WTC11 (cell line): ENCODE measurements around the gene DUT. TPM values are rescaled to one million over a fixed set of nuclear protein-coding genes. Genes with fewer than 3 reads are reported as not detected.

Experiments used
- ATAC-seq: fragments of 200-7000 bp; cut with Tn5 transposase; 2 replicates; pipeline ENCODE4 v1.10.0; 2021; ENCODE audit warnings: mild to moderate bottlenecking, moderate library complexity
- CTCF ChIA-PET: fragments of 300-600 bp; sonication (Branson Sonifier 250); formaldehyde crosslinking; loops from one replicate; lab custom pipeline; 2021; ENCODE audit warnings: antibody characterized with exemption; lab: Charles Lee
- POLR2A ChIA-PET: fragments of 350-600 bp; sonication (Branson Sonifier 250); formaldehyde crosslinking; loops from one replicate; lab custom pipeline; 2021; ENCODE audit warnings: antibody characterized with exemption; lab: Charles Lee
- DNase-seq: peaks from one replicate; pipeline ENCODE4 v3.0.0; 2021; ENCODE audit warnings: low spot score
- H3K27ac Mint-ChIP-seq: 2 replicates; pipeline ENCODE4 v1.8.0; 2021; ENCODE audit warnings: mixed read lengths
- H3K27me3 Mint-ChIP-seq: 2 replicates; pipeline ENCODE4 v1.8.0; 2021; ENCODE audit warnings: low read depth, mild to moderate bottlenecking, moderate library complexity, mixed read lengths
- H3K36me3 Mint-ChIP-seq: 2 replicates; pipeline ENCODE4 v1.8.0; 2021; ENCODE audit warnings: mixed read lengths
- H3K4me1 Mint-ChIP-seq: 2 replicates; pipeline ENCODE4 v1.8.0; 2022; ENCODE audit warnings: mixed read lengths
- H3K4me3 Mint-ChIP-seq: 2 replicates; pipeline ENCODE4 v1.8.0; 2021; ENCODE audit warnings: mild to moderate bottlenecking, moderate library complexity, mixed read lengths
- H3K9me3 Mint-ChIP-seq: 2 replicates; pipeline ENCODE4 v1.8.0; 2021; ENCODE audit warnings: mixed read lengths
- CREB1 ChIP-seq: sonication (generic); formaldehyde crosslinking; IDR thresholded peaks from 2 replicates; pipeline ENCODE4 v1.8.0; 2023; ENCODE audit warnings: mild to moderate bottlenecking, missing genetic modification reagents
- GTF2I ChIP-seq: fragments of 250-450 bp; sonication (Bioruptor Pico); conservative IDR thresholded peaks from 2 replicates; pipeline ENCODE4 v1.4.0; 2021; ENCODE audit warnings: mild to moderate bottlenecking
- TCF7 ChIP-seq: sonication (generic); formaldehyde crosslinking; IDR thresholded peaks from 2 replicates; pipeline ENCODE4 v1.8.0; 2022; ENCODE audit warnings: mild to moderate bottlenecking, low read depth, missing genetic modification reagents, moderate library complexity
- TEAD1 ChIP-seq: sonication (generic); formaldehyde crosslinking; IDR thresholded peaks from 2 replicates; pipeline ENCODE4 v1.8.0; 2022; ENCODE audit warnings: mild to moderate bottlenecking, missing genetic modification reagents
- ZBTB21 ChIP-seq: sonication (generic); formaldehyde crosslinking; IDR thresholded peaks from 2 replicates; pipeline ENCODE4 v1.8.1; 2023; ENCODE audit warnings: mild to moderate bottlenecking, missing genetic modification reagents, borderline replicate concordance
- ZNF263 ChIP-seq: sonication (generic); formaldehyde crosslinking; IDR thresholded peaks from 2 replicates; pipeline ENCODE4 v1.8.1; 2022; ENCODE audit warnings: low read depth, mild to moderate bottlenecking, moderate library complexity, missing genetic modification reagents
- total RNA-seq: library from RNA; stranded (reverse); gene quantifications from 3 replicates; pipeline ENCODE4 v1.2.3, GENCODE V29; 2021
- TF ChIP-seq, protein P1 (sequence below): fragments of 200-600 bp; IDR thresholded peaks from 2 replicates; pipeline ENCODE4 v1.8.0; 2022; ENCODE audit warnings: antibody characterized with exemption
- TF ChIP-seq, protein P2 (sequence below): sonication (generic); formaldehyde crosslinking; IDR thresholded peaks from 2 replicates; pipeline ENCODE4 v1.8.1; 2023; ENCODE audit warnings: mild to moderate bottlenecking, missing genetic modification reagents, moderate library complexity
- TF ChIP-seq, protein P3 (sequence below): sonication (generic); formaldehyde crosslinking; IDR thresholded peaks from 2 replicates; pipeline ENCODE4 v1.8.0; 2022; ENCODE audit warnings: missing genetic modification reagents
- TF ChIP-seq, protein P4 (sequence below): sonication (generic); formaldehyde crosslinking; IDR thresholded peaks from 2 replicates; pipeline ENCODE4 v1.8.0; 2022; ENCODE audit warnings: mild to moderate bottlenecking, missing genetic modification reagents
- TF ChIP-seq, protein P5 (sequence below): sonication (generic); formaldehyde crosslinking; IDR thresholded peaks from 2 replicates; pipeline ENCODE4 v1.8.1; 2023; ENCODE audit warnings: mild to moderate bottlenecking, missing genetic modification reagents
- TF ChIP-seq, protein P6 (sequence below): fragments of 250-450 bp; sonication (Bioruptor Pico); IDR thresholded peaks from 2 replicates; pipeline ENCODE4 v1.8.0; 2021; ENCODE audit warnings: mild to moderate bottlenecking
- TF ChIP-seq, protein P7 (sequence below): sonication (generic); formaldehyde crosslinking; IDR thresholded peaks from 2 replicates; pipeline ENCODE4 v1.8.0; 2023; ENCODE audit warnings: missing genetic modification reagents, mild to moderate bottlenecking, borderline replicate concordance
- TF ChIP-seq, protein P8 (sequence below): fragments of 250-450 bp; sonication (Bioruptor Pico); conservative IDR thresholded peaks from 2 replicates; pipeline ENCODE4 v1.9.0; 2021; ENCODE audit warnings: mild to moderate bottlenecking
- TF ChIP-seq, protein P9 (sequence below): sonication (generic); formaldehyde crosslinking; IDR thresholded peaks from 2 replicates; pipeline ENCODE4 v1.8.0; 2022; ENCODE audit warnings: mild to moderate bottlenecking, missing genetic modification reagents

DUT gene
- total RNA-seq, 1 experiment from 2014 or later: 204 TPM

DNA sequence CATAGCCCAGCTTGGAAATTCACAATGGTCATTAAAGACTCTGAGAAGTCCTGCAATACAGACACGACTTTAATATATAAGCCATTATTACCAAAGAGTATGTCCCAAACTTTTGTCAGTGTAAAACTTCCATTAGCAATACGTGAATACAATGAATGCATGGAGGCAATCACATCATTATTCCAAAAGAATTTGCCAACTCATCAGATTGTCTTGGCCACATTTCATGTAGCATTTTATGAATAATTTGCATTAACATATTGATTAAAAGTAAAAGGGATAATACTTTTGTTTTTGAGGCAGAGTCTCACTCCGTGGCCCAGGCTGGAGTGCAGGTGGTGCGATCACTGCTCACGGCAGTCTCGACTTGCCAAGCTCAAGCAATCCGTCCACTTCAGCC, 7.9 kb upstream of the DUT start (continued):
- no peak for TF ChIP-seq TCF7 (CRISPR knock-in tag)
- TF ChIP-seq, protein P1, sequence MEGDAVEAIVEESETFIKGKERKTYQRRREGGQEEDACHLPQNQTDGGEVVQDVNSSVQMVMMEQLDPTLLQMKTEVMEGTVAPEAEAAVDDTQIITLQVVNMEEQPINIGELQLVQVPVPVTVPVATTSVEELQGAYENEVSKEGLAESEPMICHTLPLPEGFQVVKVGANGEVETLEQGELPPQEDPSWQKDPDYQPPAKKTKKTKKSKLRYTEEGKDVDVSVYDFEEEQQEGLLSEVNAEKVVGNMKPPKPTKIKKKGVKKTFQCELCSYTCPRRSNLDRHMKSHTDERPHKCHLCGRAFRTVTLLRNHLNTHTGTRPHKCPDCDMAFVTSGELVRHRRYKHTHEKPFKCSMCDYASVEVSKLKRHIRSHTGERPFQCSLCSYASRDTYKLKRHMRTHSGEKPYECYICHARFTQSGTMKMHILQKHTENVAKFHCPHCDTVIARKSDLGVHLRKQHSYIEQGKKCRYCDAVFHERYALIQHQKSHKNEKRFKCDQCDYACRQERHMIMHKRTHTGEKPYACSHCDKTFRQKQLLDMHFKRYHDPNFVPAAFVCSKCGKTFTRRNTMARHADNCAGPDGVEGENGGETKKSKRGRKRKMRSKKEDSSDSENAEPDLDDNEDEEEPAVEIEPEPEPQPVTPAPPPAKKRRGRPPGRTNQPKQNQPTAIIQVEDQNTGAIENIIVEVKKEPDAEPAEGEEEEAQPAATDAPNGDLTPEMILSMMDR: no peak
- TF ChIP-seq, protein P2, sequence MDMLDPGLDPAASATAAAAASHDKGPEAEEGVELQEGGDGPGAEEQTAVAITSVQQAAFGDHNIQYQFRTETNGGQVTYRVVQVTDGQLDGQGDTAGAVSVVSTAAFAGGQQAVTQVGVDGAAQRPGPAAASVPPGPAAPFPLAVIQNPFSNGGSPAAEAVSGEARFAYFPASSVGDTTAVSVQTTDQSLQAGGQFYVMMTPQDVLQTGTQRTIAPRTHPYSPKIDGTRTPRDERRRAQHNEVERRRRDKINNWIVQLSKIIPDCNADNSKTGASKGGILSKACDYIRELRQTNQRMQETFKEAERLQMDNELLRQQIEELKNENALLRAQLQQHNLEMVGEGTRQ: no peak
- no peak for TF ChIP-seq ZNF263
- TF ChIP-seq, protein P3, sequence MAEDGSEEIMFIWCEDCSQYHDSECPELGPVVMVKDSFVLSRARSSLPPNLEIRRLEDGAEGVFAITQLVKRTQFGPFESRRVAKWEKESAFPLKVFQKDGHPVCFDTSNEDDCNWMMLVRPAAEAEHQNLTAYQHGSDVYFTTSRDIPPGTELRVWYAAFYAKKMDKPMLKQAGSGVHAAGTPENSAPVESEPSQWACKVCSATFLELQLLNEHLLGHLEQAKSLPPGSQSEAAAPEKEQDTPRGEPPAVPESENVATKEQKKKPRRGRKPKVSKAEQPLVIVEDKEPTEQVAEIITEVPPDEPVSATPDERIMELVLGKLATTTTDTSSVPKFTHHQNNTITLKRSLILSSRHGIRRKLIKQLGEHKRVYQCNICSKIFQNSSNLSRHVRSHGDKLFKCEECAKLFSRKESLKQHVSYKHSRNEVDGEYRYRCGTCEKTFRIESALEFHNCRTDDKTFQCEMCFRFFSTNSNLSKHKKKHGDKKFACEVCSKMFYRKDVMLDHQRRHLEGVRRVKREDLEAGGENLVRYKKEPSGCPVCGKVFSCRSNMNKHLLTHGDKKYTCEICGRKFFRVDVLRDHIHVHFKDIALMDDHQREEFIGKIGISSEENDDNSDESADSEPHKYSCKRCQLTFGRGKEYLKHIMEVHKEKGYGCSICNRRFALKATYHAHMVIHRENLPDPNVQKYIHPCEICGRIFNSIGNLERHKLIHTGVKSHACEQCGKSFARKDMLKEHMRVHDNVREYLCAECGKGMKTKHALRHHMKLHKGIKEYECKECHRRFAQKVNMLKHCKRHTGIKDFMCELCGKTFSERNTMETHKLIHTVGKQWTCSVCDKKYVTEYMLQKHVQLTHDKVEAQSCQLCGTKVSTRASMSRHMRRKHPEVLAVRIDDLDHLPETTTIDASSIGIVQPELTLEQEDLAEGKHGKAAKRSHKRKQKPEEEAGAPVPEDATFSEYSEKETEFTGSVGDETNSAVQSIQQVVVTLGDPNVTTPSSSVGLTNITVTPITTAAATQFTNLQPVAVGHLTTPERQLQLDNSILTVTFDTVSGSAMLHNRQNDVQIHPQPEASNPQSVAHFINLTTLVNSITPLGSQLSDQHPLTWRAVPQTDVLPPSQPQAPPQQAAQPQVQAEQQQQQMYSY (CRISPR knock-in tag): no peak
- no peak for TF ChIP-seq TEAD1 (CRISPR knock-in tag)
- TF ChIP-seq ZBTB21 (CRISPR knock-in tag): no peak
- TF ChIP-seq, protein P4, sequence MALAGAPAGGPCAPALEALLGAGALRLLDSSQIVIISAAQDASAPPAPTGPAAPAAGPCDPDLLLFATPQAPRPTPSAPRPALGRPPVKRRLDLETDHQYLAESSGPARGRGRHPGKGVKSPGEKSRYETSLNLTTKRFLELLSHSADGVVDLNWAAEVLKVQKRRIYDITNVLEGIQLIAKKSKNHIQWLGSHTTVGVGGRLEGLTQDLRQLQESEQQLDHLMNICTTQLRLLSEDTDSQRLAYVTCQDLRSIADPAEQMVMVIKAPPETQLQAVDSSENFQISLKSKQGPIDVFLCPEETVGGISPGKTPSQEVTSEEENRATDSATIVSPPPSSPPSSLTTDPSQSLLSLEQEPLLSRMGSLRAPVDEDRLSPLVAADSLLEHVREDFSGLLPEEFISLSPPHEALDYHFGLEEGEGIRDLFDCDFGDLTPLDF (CRISPR knock-in tag): no peak

DNA sequence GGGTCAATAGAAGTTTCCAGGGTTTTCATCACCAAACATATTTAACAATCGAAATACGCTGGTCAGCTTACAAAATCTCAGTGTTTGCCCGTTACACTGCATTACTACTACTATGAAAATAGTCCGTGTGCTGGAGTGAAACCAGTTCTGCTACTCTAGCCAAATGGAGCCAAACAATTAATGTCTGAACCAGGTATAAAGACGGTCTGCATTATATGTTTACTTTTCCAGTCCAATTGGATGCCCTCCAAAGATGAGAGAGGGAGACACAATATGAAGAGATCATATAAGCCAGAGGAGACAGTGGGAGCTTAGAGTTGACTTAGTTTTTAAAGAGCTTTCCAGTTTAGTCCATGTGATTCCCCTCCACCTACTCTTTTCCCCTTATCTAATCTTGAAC, 6.3 kb upstream of the DUT start:
- H3K4me3 Mint-ChIP-seq: no peak overlapping the region
- no peaks in the 10 kb centered on the region for H3K9me3 Mint-ChIP-seq
- ChIA-PET CTCF (interaction anchor here (0.7 kb wide), 1 partner anchor 175 kb away, joined by 3 read pairs; no protein-coding TSS in a partner anchor), POLR2A (no interaction called here)
- DNase-seq (no peak), ATAC-seq (no peak)
- TF ChIP-seq CREB1 (CRISPR knock-in tag): no peak
- TF ChIP-seq, protein P5, sequence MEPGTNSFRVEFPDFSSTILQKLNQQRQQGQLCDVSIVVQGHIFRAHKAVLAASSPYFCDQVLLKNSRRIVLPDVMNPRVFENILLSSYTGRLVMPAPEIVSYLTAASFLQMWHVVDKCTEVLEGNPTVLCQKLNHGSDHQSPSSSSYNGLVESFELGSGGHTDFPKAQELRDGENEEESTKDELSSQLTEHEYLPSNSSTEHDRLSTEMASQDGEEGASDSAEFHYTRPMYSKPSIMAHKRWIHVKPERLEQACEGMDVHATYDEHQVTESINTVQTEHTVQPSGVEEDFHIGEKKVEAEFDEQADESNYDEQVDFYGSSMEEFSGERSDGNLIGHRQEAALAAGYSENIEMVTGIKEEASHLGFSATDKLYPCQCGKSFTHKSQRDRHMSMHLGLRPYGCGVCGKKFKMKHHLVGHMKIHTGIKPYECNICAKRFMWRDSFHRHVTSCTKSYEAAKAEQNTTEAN (CRISPR knock-in tag): no peak
- TF ChIP-seq, protein P6, sequence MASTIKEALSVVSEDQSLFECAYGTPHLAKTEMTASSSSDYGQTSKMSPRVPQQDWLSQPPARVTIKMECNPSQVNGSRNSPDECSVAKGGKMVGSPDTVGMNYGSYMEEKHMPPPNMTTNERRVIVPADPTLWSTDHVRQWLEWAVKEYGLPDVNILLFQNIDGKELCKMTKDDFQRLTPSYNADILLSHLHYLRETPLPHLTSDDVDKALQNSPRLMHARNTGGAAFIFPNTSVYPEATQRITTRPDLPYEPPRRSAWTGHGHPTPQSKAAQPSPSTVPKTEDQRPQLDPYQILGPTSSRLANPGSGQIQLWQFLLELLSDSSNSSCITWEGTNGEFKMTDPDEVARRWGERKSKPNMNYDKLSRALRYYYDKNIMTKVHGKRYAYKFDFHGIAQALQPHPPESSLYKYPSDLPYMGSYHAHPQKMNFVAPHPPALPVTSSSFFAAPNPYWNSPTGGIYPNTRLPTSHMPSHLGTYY (CRISPR knock-in tag): no peak
- TF ChIP-seq, protein P7, sequence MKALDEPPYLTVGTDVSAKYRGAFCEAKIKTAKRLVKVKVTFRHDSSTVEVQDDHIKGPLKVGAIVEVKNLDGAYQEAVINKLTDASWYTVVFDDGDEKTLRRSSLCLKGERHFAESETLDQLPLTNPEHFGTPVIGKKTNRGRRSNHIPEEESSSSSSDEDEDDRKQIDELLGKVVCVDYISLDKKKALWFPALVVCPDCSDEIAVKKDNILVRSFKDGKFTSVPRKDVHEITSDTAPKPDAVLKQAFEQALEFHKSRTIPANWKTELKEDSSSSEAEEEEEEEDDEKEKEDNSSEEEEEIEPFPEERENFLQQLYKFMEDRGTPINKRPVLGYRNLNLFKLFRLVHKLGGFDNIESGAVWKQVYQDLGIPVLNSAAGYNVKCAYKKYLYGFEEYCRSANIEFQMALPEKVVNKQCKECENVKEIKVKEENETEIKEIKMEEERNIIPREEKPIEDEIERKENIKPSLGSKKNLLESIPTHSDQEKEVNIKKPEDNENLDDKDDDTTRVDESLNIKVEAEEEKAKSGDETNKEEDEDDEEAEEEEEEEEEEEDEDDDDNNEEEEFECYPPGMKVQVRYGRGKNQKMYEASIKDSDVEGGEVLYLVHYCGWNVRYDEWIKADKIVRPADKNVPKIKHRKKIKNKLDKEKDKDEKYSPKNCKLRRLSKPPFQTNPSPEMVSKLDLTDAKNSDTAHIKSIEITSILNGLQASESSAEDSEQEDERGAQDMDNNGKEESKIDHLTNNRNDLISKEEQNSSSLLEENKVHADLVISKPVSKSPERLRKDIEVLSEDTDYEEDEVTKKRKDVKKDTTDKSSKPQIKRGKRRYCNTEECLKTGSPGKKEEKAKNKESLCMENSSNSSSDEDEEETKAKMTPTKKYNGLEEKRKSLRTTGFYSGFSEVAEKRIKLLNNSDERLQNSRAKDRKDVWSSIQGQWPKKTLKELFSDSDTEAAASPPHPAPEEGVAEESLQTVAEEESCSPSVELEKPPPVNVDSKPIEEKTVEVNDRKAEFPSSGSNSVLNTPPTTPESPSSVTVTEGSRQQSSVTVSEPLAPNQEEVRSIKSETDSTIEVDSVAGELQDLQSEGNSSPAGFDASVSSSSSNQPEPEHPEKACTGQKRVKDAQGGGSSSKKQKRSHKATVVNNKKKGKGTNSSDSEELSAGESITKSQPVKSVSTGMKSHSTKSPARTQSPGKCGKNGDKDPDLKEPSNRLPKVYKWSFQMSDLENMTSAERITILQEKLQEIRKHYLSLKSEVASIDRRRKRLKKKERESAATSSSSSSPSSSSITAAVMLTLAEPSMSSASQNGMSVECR: no peak
- no peak for TF ChIP-seq GTF2I
- TF ChIP-seq, protein P8, sequence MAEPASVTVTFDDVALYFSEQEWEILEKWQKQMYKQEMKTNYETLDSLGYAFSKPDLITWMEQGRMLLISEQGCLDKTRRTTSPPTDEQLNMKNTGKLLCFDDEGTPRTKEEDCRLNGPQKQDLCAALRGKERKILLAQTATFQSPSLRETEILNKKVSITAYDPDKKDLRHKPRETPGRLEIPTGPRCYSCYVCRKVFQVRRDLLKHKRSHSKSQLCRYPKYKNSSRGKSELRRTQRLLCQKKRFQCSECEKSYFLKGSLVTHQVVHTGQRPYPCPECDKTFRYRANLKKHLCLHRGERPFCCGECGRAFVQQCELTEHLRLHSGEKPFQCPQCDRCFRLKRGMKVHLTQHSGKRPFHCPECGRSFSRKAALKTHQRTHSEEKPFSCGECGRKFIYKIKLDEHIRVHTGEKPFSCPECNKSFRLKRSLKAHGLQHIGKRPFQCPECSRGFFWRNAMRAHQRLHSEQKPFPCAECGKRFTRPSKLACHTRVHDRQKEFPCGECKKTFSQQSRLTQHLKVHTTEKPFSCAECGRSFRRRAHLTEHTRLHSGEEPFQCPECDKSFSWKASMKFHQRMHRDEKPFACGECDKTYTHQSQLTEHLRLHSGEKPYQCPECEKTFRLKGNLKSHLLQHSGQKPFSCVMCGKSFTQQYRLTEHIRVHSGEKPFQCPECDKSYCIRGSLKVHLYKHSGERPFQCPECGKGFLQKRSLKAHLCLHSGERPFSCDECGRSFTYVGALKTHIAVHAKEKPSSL: no peak
- TF ChIP-seq, protein P9, sequence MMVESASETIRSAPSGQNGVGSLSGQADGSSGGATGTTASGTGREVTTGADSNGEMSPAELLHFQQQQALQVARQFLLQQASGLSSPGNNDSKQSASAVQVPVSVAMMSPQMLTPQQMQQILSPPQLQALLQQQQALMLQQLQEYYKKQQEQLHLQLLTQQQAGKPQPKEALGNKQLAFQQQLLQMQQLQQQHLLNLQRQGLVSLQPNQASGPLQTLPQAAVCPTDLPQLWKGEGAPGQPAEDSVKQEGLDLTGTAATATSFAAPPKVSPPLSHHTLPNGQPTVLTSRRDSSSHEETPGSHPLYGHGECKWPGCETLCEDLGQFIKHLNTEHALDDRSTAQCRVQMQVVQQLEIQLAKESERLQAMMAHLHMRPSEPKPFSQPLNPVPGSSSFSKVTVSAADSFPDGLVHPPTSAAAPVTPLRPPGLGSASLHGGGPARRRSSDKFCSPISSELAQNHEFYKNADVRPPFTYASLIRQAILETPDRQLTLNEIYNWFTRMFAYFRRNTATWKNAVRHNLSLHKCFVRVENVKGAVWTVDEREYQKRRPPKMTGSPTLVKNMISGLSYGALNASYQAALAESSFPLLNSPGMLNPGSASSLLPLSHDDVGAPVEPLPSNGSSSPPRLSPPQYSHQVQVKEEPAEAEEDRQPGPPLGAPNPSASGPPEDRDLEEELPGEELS (CRISPR knock-in tag): no peak
- TF ChIP-seq, protein P4 (CRISPR knock-in tag): no peak
- H3K4me1 Mint-ChIP-seq: peaks cover 10% of the 10 kb centered on the region
- H3K27me3 Mint-ChIP-seq: no peaks in the 10 kb centered on the region
- no peaks in the 10 kb centered on the region for H3K36me3 Mint-ChIP-seq
- no peak overlapping the region for H3K27ac Mint-ChIP-seq
